Smooth muscle cell (in vitro differentiated cells): Measurements from ENCODE around the gene VSX1. TPM values are rescaled to one million over a fixed set of nuclear protein-coding genes. Genes with fewer than 3 reads are reported as not detected.

Source experiments
- DNase-seq: peaks from one replicate; lab custom pipeline; 2025; ENCODE audit not compliant: unreplicated experiment; lab: John Stamatoyannopoulos, UW
- H2AFZ ChIP-seq: fragments of 200-600 bp; sonication (generic); 2 replicates; pipeline ENCODE4 v1.6.0; 2016; ENCODE audit warnings: antibody characterized with exemption, low read depth, mild to moderate bottlenecking
- H3F3A ChIP-seq: fragments of 200-600 bp; sonication (generic); 2 replicates; pipeline ENCODE4 v1.6.0; 2017; ENCODE audit warnings: antibody characterized with exemption, low read depth
- H3K27ac ChIP-seq: fragments of 200-600 bp; sonication (generic); 2 replicates; pipeline ENCODE4 v1.5.1; 2016; ENCODE audit warnings: low read depth, mild to moderate bottlenecking
- H3K27me3 ChIP-seq: fragments of 200-600 bp; sonication (generic); 2 replicates; pipeline ENCODE4 v1.6.1; 2016; ENCODE audit warnings: low read depth, mild to moderate bottlenecking
- H3K36me3 ChIP-seq: fragments of 200-600 bp; sonication (generic); 2 replicates; pipeline ENCODE4 v1.5.1; 2016; ENCODE audit warnings: low read depth
- H3K4me1 ChIP-seq: fragments of 200-600 bp; sonication (generic); 2 replicates; pipeline ENCODE4 v1.5.1; 2016; ENCODE audit warnings: low read depth
- H3K4me2 ChIP-seq: fragments of 200-600 bp; sonication (generic); 2 replicates; pipeline ENCODE4 v1.6.0; 2016; ENCODE audit warnings: mild to moderate bottlenecking
- H3K4me3 ChIP-seq: fragments of 200-600 bp; sonication (generic); 2 replicates; pipeline ENCODE4 v1.5.1; 2016; ENCODE audit warnings: mild to moderate bottlenecking
- H3K79me2 ChIP-seq: fragments of 200-600 bp; sonication (generic); 2 replicates; pipeline ENCODE4 v1.6.0; 2016; ENCODE audit warnings: low read depth, mild to moderate bottlenecking
- H3K9ac ChIP-seq: fragments of 200-600 bp; sonication (generic); 2 replicates; pipeline ENCODE4 v1.6.0; 2016; ENCODE audit warnings: low read depth
- H3K9me3 ChIP-seq: fragments of 200-600 bp; sonication (generic); replicated peaks from 2 replicates; pipeline ENCODE4 v1.5.1; 2016; ENCODE audit warnings: low read depth
- H4K20me1 ChIP-seq: fragments of 200-600 bp; sonication (generic); 2 replicates; pipeline ENCODE4 v1.6.0; 2016; ENCODE audit warnings: low read depth
- CTCF ChIP-seq: fragments of 200-600 bp; sonication (generic); IDR thresholded peaks from 2 replicates; pipeline ENCODE4 v1.5.1; 2017; ENCODE audit warnings: borderline replicate concordance, mild to moderate bottlenecking, antibody characterized with exemption; ENCODE audit not compliant: insufficient read depth, poor library complexity, severe bottlenecking
- WGBS: methylation state at CpG from one replicate; pipeline ENCODE4 v1.1.7; 2016; ENCODE audit warnings: low lambda C conversion rate; 5-methylcytosine and 5-hydroxymethylcytosine counted together
- polyA plus RNA-seq: library from polyadenylated mRNA; unstranded; fragments of >200 nt; fragmentation: Nextera tagmentation; extraction: Ambion mirVana; gene quantifications from 2 replicates; pipeline ENCODE4 v1.2.1, GENCODE V29; 2016
- total RNA-seq: library from RNA; depleted of rRNA; stranded (reverse); fragments of >200 nt; gene quantifications from 2 replicates; pipeline ENCODE4 v1.2.3, GENCODE V29; 2014

Gene VSX1
- total and polyA plus RNA-seq, 2 experiments from 2014 or later = not detected

GRCh38 chr20:25044660-25045342 is 37.1 kb downstream of the VSX1 start:
- no peak for DNase-seq
- TF ChIP-seq CTCF = no peak

GRCh38 chr20:25044261-25044560 is 37.7 kb downstream of the VSX1 start:
- Histone ChIP-seq H3K4me3 (no peak overlapping the region), H3K4me2 (no peak overlapping the region), H3K9me3 (no peaks in the 10 kb centered on the region), H3K4me1 (no peaks in the 10 kb centered on the region), H2AFZ (no peak overlapping the region), H3K27me3 (no peaks in the 10 kb centered on the region), H3F3A (no peaks in the 10 kb centered on the region), H3K79me2 (no peaks in the 10 kb centered on the region), H3K27ac (no peak overlapping the region), H3K9ac (no peak overlapping the region), H4K20me1 (no peaks in the 10 kb centered on the region), H3K36me3 (no peaks in the 10 kb centered on the region)
- DNase-seq = no peak
- 90% methylated on average over 5 of the region's 5 CpGs for WGBS
- no peak for TF ChIP-seq CTCF

More at GRCh38 chr20:25044660-25045342, 37.1 kb downstream of the VSX1 start:
- Histone ChIP-seq H3K4me3 (no peak overlapping the region), H4K20me1 (no peaks in the 10 kb centered on the region), H3K9me3 (no peaks in the 10 kb centered on the region), H3F3A (no peaks in the 10 kb centered on the region), H3K36me3 (no peaks in the 10 kb centered on the region), H3K4me1 (no peaks in the 10 kb centered on the region), H3K27me3 (no peaks in the 10 kb centered on the region), H3K79me2 (no peaks in the 10 kb centered on the region), H3K4me2 (no peak overlapping the region), H3K9ac (no peak overlapping the region), H2AFZ (no peak overlapping the region), H3K27ac (no peak overlapping the region)
- 90% methylated on average over 14 of the region's 14 CpGs for WGBS

DNA sequence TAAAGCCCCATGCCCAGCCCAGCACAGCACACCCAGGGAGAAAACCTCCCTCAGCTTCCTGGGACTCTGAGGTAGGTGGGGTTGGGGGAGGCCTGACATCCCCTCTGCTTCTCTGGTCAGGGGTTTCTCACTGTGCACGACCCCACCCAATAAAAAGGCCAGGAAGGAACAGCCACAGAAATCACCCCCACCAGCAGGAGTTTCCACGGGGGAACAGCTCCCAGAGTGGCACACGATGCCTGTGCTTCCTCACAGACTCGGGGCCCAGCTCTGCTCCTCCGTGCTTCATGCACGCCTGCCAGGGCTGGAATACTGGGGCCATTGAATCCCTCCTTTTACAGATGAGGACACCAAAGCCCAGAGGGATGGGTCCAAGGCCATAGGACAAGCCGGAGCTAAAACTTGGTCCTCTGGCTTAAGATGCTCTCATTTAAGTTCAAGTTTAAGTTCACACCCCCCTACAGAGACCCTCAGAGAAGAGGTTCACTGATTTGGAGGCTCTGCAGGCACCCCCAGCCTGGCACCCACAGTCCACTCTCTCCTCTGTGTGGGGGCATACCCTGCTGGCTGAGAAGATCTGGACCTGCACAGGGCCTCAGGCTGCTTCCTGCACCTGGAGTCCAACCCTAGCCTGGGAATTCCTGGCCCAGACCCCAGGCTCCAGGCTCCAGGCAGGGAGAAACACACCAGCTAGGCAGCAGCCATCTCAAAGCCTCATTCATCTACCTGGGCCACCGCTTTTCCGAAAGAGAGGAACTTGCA is 38.3 kb downstream of the VSX1 start:
- H2AFZ ChIP-seq = no peak overlapping the region
- H3K27me3 ChIP-seq = no peaks in the 10 kb centered on the region
- WGBS = 87% methylated on average over 9 of the region's 9 CpGs
- H3K4me1 ChIP-seq = no peaks in the 10 kb centered on the region
- no peak overlapping the region for H3K27ac ChIP-seq
- H3K79me2 ChIP-seq = no peaks in the 10 kb centered on the region
- H3K4me2 ChIP-seq = no peak overlapping the region
- H3K9me3 ChIP-seq = no peaks in the 10 kb centered on the region
- no peaks in the 10 kb centered on the region for H3F3A ChIP-seq
- no peak overlapping the region for H3K4me3 ChIP-seq
- H3K36me3 ChIP-seq = no peaks in the 10 kb centered on the region
- TF ChIP-seq CTCF = no peak
- DNase-seq = no peak
- no peak overlapping the region for H3K9ac ChIP-seq
- no peaks in the 10 kb centered on the region for H4K20me1 ChIP-seq
